ENCODE data around the gene CCDC14.
"Not testable (repeated sequence)": the region's sequence is repeated elsewhere in the genome, so short reads cannot be mapped to it uniquely, and the experiment has no call there.

CCDC14 gene

GRCh38 chr3:123984957-123985356, 23.9 kb upstream of the CCDC14 start:
- no peak overlapping the region for H3K9ac ChIP-seq (ENCODE audit: low read depth in 1 of 2, low read length in 2 of 2)
- no peak overlapping the region for H3K27ac ChIP-seq (ENCODE audit: low read depth, low read length)
- H3K36me3 ChIP-seq (ENCODE audit: control insufficient read depth in 1 of 2, insufficient read depth in 2 of 2, low read length in 2 of 2) = no peaks in the 10 kb centered on the region
- H3K27me3 ChIP-seq (ENCODE audit: control insufficient read depth in 1 of 2, insufficient read depth in 2 of 2, low read length in 2 of 2) = peaks cover 19 to 24% of the 10 kb centered on the region in 2 donors
- H3K4me3 ChIP-seq (ENCODE audit: low read depth in 1 of 2, low read length in 2 of 2) = no peak overlapping the region
- no peaks in the 10 kb centered on the region for H3K4me1 ChIP-seq (ENCODE audit: control insufficient read depth in 1 of 2, insufficient read depth in 2 of 2, low read length in 2 of 2)
- H3K9me3 ChIP-seq (ENCODE audit: control insufficient read depth in 1 of 2, low read length in 2 of 2) = no peaks in the 10 kb centered on the region

GRCh38 chr3:123984350-123984749, 23.3 kb upstream of the CCDC14 start:
- Histone ChIP-seq H3K4me1 (ENCODE audit: control insufficient read depth in 1 of 2, insufficient read depth in 2 of 2, low read length in 2 of 2) (no peaks in the 10 kb centered on the region), H3K9me3 (ENCODE audit: control insufficient read depth in 1 of 2, low read length in 2 of 2) (no peaks in the 10 kb centered on the region), H3K4me3 (ENCODE audit: low read depth in 1 of 2, low read length in 2 of 2) (no peak overlapping the region), H3K9ac (ENCODE audit: low read depth in 1 of 2, low read length in 2 of 2) (no peak overlapping the region), H3K27ac (ENCODE audit: low read depth, low read length) (no peak overlapping the region), H3K27me3 (ENCODE audit: control insufficient read depth in 1 of 2, insufficient read depth in 2 of 2, low read length in 2 of 2) (peaks cover 16 to 18% of the 10 kb centered on the region in 2 donors), H3K36me3 (ENCODE audit: control insufficient read depth in 1 of 2, insufficient read depth in 2 of 2, low read length in 2 of 2) (no peaks in the 10 kb centered on the region)

- not testable (repeated sequence) for H3K9me3 ChIP-seq (ENCODE audit: control insufficient read depth in 1 of 2, low read length in 2 of 2); H3K4me1 ChIP-seq (ENCODE audit: control insufficient read depth in 1 of 2, insufficient read depth in 2 of 2, low read length in 2 of 2); H3K27ac ChIP-seq (ENCODE audit: low read depth, low read length); H3K4me3 ChIP-seq (ENCODE audit: low read depth in 1 of 2, low read length in 2 of 2); H3K36me3 ChIP-seq (ENCODE audit: control insufficient read depth in 1 of 2, insufficient read depth in 2 of 2, low read length in 2 of 2); H3K9ac ChIP-seq (ENCODE audit: low read depth in 1 of 2, low read length in 2 of 2)
- H3K27me3 ChIP-seq (ENCODE audit: control insufficient read depth in 1 of 2, insufficient read depth in 2 of 2, low read length in 2 of 2) = peaks cover 13 to 17% of the 10 kb centered on the region in 2 donors
Measured at GRCh38 chr3:123981317-123981716, 20.3 kb upstream of the CCDC14 start.

GRCh38 chr3:123980539-123980938, 19.5 kb upstream of the CCDC14 start:
- no peaks in the 10 kb centered on the region for H3K4me1 ChIP-seq (ENCODE audit: control insufficient read depth in 1 of 2, insufficient read depth in 2 of 2, low read length in 2 of 2)
- no peak overlapping the region for H3K9ac ChIP-seq (ENCODE audit: low read depth in 1 of 2, low read length in 2 of 2)
- no peaks in the 10 kb centered on the region for H3K9me3 ChIP-seq (ENCODE audit: control insufficient read depth in 1 of 2, low read length in 2 of 2)
- no peak overlapping the region for H3K27ac ChIP-seq (ENCODE audit: low read depth, low read length)
- no peak overlapping the region for H3K4me3 ChIP-seq (ENCODE audit: low read depth in 1 of 2, low read length in 2 of 2)
- peaks cover 11 to 17% of the 10 kb centered on the region in 2 donors for H3K27me3 ChIP-seq (ENCODE audit: control insufficient read depth in 1 of 2, insufficient read depth in 2 of 2, low read length in 2 of 2)
- no peaks in the 10 kb centered on the region for H3K36me3 ChIP-seq (ENCODE audit: control insufficient read depth in 1 of 2, insufficient read depth in 2 of 2, low read length in 2 of 2)

- H3K4me1 ChIP-seq (ENCODE audit: control insufficient read depth in 1 of 2, insufficient read depth in 2 of 2, low read length in 2 of 2); H3K4me3 ChIP-seq (ENCODE audit: low read depth in 1 of 2, low read length in 2 of 2); H3K9ac ChIP-seq (ENCODE audit: low read depth in 1 of 2, low read length in 2 of 2); H3K9me3 ChIP-seq (ENCODE audit: control insufficient read depth in 1 of 2, low read length in 2 of 2); H3K27ac ChIP-seq (ENCODE audit: low read depth, low read length); H3K36me3 ChIP-seq (ENCODE audit: control insufficient read depth in 1 of 2, insufficient read depth in 2 of 2, low read length in 2 of 2): not testable (repeated sequence)
- peaks cover 11 to 14% of the 10 kb centered on the region in 2 donors for H3K27me3 ChIP-seq (ENCODE audit: control insufficient read depth in 1 of 2, insufficient read depth in 2 of 2, low read length in 2 of 2)
Measured at GRCh38 chr3:123979525-123980501, 18.8 kb upstream of the CCDC14 start.

- not testable (repeated sequence) for H3K27me3 ChIP-seq (ENCODE audit: control insufficient read depth in 1 of 2, insufficient read depth in 2 of 2, low read length in 2 of 2); H3K36me3 ChIP-seq (ENCODE audit: control insufficient read depth in 1 of 2, insufficient read depth in 2 of 2, low read length in 2 of 2); H3K27ac ChIP-seq (ENCODE audit: low read depth, low read length); H3K9ac ChIP-seq (ENCODE audit: low read depth in 1 of 2, low read length in 2 of 2); H3K4me1 ChIP-seq (ENCODE audit: control insufficient read depth in 1 of 2, insufficient read depth in 2 of 2, low read length in 2 of 2); H3K4me3 ChIP-seq (ENCODE audit: low read depth in 1 of 2, low read length in 2 of 2); H3K9me3 ChIP-seq (ENCODE audit: control insufficient read depth in 1 of 2, low read length in 2 of 2)
Measured at GRCh38 chr3:123976904-123977303, 15.9 kb upstream of the CCDC14 start.

- not testable (repeated sequence) for H3K9ac ChIP-seq (ENCODE audit: low read depth in 1 of 2, low read length in 2 of 2); H3K9me3 ChIP-seq (ENCODE audit: control insufficient read depth in 1 of 2, low read length in 2 of 2); H3K36me3 ChIP-seq (ENCODE audit: control insufficient read depth in 1 of 2, insufficient read depth in 2 of 2, low read length in 2 of 2); H3K4me3 ChIP-seq (ENCODE audit: low read depth in 1 of 2, low read length in 2 of 2); H3K4me1 ChIP-seq (ENCODE audit: control insufficient read depth in 1 of 2, insufficient read depth in 2 of 2, low read length in 2 of 2); H3K27ac ChIP-seq (ENCODE audit: low read depth, low read length); H3K27me3 ChIP-seq (ENCODE audit: control insufficient read depth in 1 of 2, insufficient read depth in 2 of 2, low read length in 2 of 2)
Measured at GRCh38 chr3:123976181-123976898, 15.3 kb upstream of the CCDC14 start.

- not testable (repeated sequence) for H3K27ac ChIP-seq (ENCODE audit: low read depth, low read length); H3K27me3 ChIP-seq (ENCODE audit: control insufficient read depth in 1 of 2, insufficient read depth in 2 of 2, low read length in 2 of 2); H3K36me3 ChIP-seq (ENCODE audit: control insufficient read depth in 1 of 2, insufficient read depth in 2 of 2, low read length in 2 of 2); H3K9ac ChIP-seq (ENCODE audit: low read depth in 1 of 2, low read length in 2 of 2); H3K4me1 ChIP-seq (ENCODE audit: control insufficient read depth in 1 of 2, insufficient read depth in 2 of 2, low read length in 2 of 2); H3K4me3 ChIP-seq (ENCODE audit: low read depth in 1 of 2, low read length in 2 of 2); H3K9me3 ChIP-seq (ENCODE audit: control insufficient read depth in 1 of 2, low read length in 2 of 2)
Measured at GRCh38 chr3:123975030-123975429, 14.0 kb upstream of the CCDC14 start.

- Histone ChIP-seq H3K27ac (ENCODE audit: low read depth, low read length) (no peak overlapping the region), H3K4me3 (ENCODE audit: low read depth in 1 of 2, low read length in 2 of 2) (no peak overlapping the region), H3K9ac (ENCODE audit: low read depth in 1 of 2, low read length in 2 of 2) (no peak overlapping the region), H3K9me3 (ENCODE audit: control insufficient read depth in 1 of 2, low read length in 2 of 2) (no peaks in the 10 kb centered on the region), H3K4me1 (ENCODE audit: control insufficient read depth in 1 of 2, insufficient read depth in 2 of 2, low read length in 2 of 2) (no peaks in the 10 kb centered on the region), H3K36me3 (ENCODE audit: control insufficient read depth in 1 of 2, insufficient read depth in 2 of 2, low read length in 2 of 2) (no peaks in the 10 kb centered on the region), H3K27me3 (ENCODE audit: control insufficient read depth in 1 of 2, insufficient read depth in 2 of 2, low read length in 2 of 2) (no peaks in the 10 kb centered on the region)
Measured at GRCh38 chr3:123971406-123971805, 10.4 kb upstream of the CCDC14 start.

GRCh38 chr3:123967260-123967659, 6.2 kb upstream of the CCDC14 start:
- not testable (repeated sequence) for H3K9me3 ChIP-seq (ENCODE audit: control insufficient read depth in 1 of 2, low read length in 2 of 2); H3K27ac ChIP-seq (ENCODE audit: low read depth, low read length); H3K4me3 ChIP-seq (ENCODE audit: low read depth in 1 of 2, low read length in 2 of 2); H3K4me1 ChIP-seq (ENCODE audit: control insufficient read depth in 1 of 2, insufficient read depth in 2 of 2, low read length in 2 of 2); H3K36me3 ChIP-seq (ENCODE audit: control insufficient read depth in 1 of 2, insufficient read depth in 2 of 2, low read length in 2 of 2); H3K9ac ChIP-seq (ENCODE audit: low read depth in 1 of 2, low read length in 2 of 2); H3K27me3 ChIP-seq (ENCODE audit: control insufficient read depth in 1 of 2, insufficient read depth in 2 of 2, low read length in 2 of 2)
